ENCODE data around the gene LRRC38.

Gene LRRC38

GRCh38 chr1:13513063-13513894 is 524 bp downstream of the LRRC38 start:
- no peak overlapping the region for H3K14ac ChIP-seq (ENCODE audit: low read length in 2 of 2)
- no peaks in the 10 kb centered on the region for H3K79me1 ChIP-seq (replicated peaks; ENCODE audit: low read length, poor library complexity, severe bottlenecking)
- H2BK15ac ChIP-seq (ENCODE audit: low read depth, poor library complexity, severe bottlenecking) = no peak overlapping the region
- no peak overlapping the region for H2BK5ac ChIP-seq (ENCODE audit: low read depth, low read length, poor library complexity, severe bottlenecking)
- H2BK12ac ChIP-seq (ENCODE audit: low read length in 2 of 2) = no peak overlapping the region
- H2AFZ ChIP-seq (ENCODE audit: low read depth, low read length) = no peak overlapping the region
- no peak overlapping the region for H2AK5ac ChIP-seq (ENCODE audit: low read length, severe bottlenecking)
- H2BK120ac ChIP-seq (ENCODE audit: low read depth, low read length) = no peak overlapping the region
- H3K9me3 ChIP-seq (ENCODE audit: control insufficient read depth, low read length) = no peaks in the 10 kb centered on the region
- no peak overlapping the region for H4K8ac ChIP-seq (ENCODE audit: low read length)
- no peak overlapping the region for H3K4me2 ChIP-seq (ENCODE audit: low read length, poor library complexity, severe bottlenecking)
- no peaks in the 10 kb centered on the region for H3K4me1 ChIP-seq (ENCODE audit: control insufficient read depth, insufficient read depth, low read depth, low read length)
- H3K23ac ChIP-seq (ENCODE audit: low read length in 2 of 2) = no peak overlapping the region
- no peak overlapping the region for H3K9ac ChIP-seq (ENCODE audit: low read length)
- 14% methylated on average over 75 of the region's 98 CpGs for WGBS
- no peak for DNase-seq
- no peak overlapping the region for H3K4ac ChIP-seq (ENCODE audit: low read depth in 1 of 2, low read length in 2 of 2)
- no peak overlapping the region for H3K27ac ChIP-seq (ENCODE audit: low read length, poor library complexity, severe bottlenecking)
- no peak overlapping the region for H4K91ac ChIP-seq (ENCODE audit: low read length)
- H3K36me3 ChIP-seq (ENCODE audit: control insufficient read depth in 1 of 2, insufficient read depth in 2 of 2, low read depth in 1 of 2, low read length in 2 of 2) = no peaks in the 10 kb centered on the region
- H3K18ac ChIP-seq (ENCODE audit: low read depth in 1 of 2, low read length in 2 of 2) = no peak overlapping the region
- H3K27me3 ChIP-seq (ENCODE audit: control insufficient read depth in 1 of 2, insufficient read depth in 1 of 2, low read length in 2 of 2) = peaks cover 0 to 88% of the 10 kb centered on the region in 2 experiments
- peak overlapping the region in 1 of 2 experiments; percentile 29 for H3K4me3 ChIP-seq (ENCODE audit: insufficient read depth in 1 of 2, low read depth in 1 of 2, low read length in 2 of 2)

- Histone ChIP-seq H2BK5ac (ENCODE audit: low read depth, low read length, poor library complexity, severe bottlenecking) (no peak overlapping the region), H3K4ac (ENCODE audit: low read depth in 1 of 2, low read length in 2 of 2) (no peak overlapping the region), H3K23ac (ENCODE audit: low read length in 2 of 2) (no peak overlapping the region), H4K91ac (ENCODE audit: low read length) (no peak overlapping the region), H2AK5ac (ENCODE audit: low read length, severe bottlenecking) (no peak overlapping the region), H3K18ac (ENCODE audit: low read depth in 1 of 2, low read length in 2 of 2) (no peak overlapping the region), H3K4me2 (ENCODE audit: low read length, poor library complexity, severe bottlenecking) (no peak overlapping the region), H3K4me1 (ENCODE audit: control insufficient read depth, insufficient read depth, low read depth, low read length) (no peaks in the 10 kb centered on the region), H3K36me3 (ENCODE audit: control insufficient read depth in 1 of 2, insufficient read depth in 2 of 2, low read depth in 1 of 2, low read length in 2 of 2) (no peaks in the 10 kb centered on the region), H3K14ac (ENCODE audit: low read length in 2 of 2) (no peak overlapping the region), H4K8ac (ENCODE audit: low read length) (no peak overlapping the region), H2BK12ac (ENCODE audit: low read length in 2 of 2) (no peak overlapping the region), H3K27me3 (ENCODE audit: control insufficient read depth in 1 of 2, insufficient read depth in 1 of 2, low read length in 2 of 2) (peaks cover 0 to 82% of the 10 kb centered on the region in 2 experiments), H2BK15ac (ENCODE audit: low read depth, poor library complexity, severe bottlenecking) (no peak overlapping the region), H3K79me1 (replicated peaks; ENCODE audit: low read length, poor library complexity, severe bottlenecking) (no peaks in the 10 kb centered on the region), H3K9me3 (ENCODE audit: control insufficient read depth, low read length) (no peaks in the 10 kb centered on the region), H2BK120ac (ENCODE audit: low read depth, low read length) (no peak overlapping the region), H2AFZ (ENCODE audit: low read depth, low read length) (no peak overlapping the region), H3K4me3 (ENCODE audit: insufficient read depth in 1 of 2, low read depth in 1 of 2, low read length in 2 of 2) (no peak overlapping the region), H3K9ac (ENCODE audit: low read length) (no peak overlapping the region), H3K27ac (ENCODE audit: low read length, poor library complexity, severe bottlenecking) (no peak overlapping the region)
- WGBS = 52% methylated on average over 8 of the region's 10 CpGs
- DNase-seq = no peak
Measured at GRCh38 chr1:13512472-13512871, 1.3 kb downstream of the LRRC38 start.

- no peak overlapping the region for H2BK120ac ChIP-seq (ENCODE audit: low read depth, low read length)
- H2AK5ac ChIP-seq (ENCODE audit: low read length, severe bottlenecking) = no peak overlapping the region
- no peak overlapping the region for H2BK15ac ChIP-seq (ENCODE audit: low read depth, poor library complexity, severe bottlenecking)
- no peaks in the 10 kb centered on the region for H3K79me1 ChIP-seq (replicated peaks; ENCODE audit: low read length, poor library complexity, severe bottlenecking)
- no peaks in the 10 kb centered on the region for H3K4me1 ChIP-seq (ENCODE audit: control insufficient read depth, insufficient read depth, low read depth, low read length)
- H3K14ac ChIP-seq (ENCODE audit: low read length in 2 of 2) = no peak overlapping the region
- WGBS = 63% methylated on average over 6 of the region's 6 CpGs
- H3K4me2 ChIP-seq (ENCODE audit: low read length, poor library complexity, severe bottlenecking) = no peak overlapping the region
- H3K27me3 ChIP-seq (ENCODE audit: control insufficient read depth in 1 of 2, insufficient read depth in 1 of 2, low read length in 2 of 2) = peaks cover 0 to 78% of the 10 kb centered on the region in 2 experiments
- H3K36me3 ChIP-seq (ENCODE audit: control insufficient read depth in 1 of 2, insufficient read depth in 2 of 2, low read depth in 1 of 2, low read length in 2 of 2) = no peaks in the 10 kb centered on the region
- no peak overlapping the region for H3K27ac ChIP-seq (ENCODE audit: low read length, poor library complexity, severe bottlenecking)
- H3K23ac ChIP-seq (ENCODE audit: low read length in 2 of 2) = no peak overlapping the region
- no peaks in the 10 kb centered on the region for H3K9me3 ChIP-seq (ENCODE audit: control insufficient read depth, low read length)
- H4K91ac ChIP-seq (ENCODE audit: low read length) = no peak overlapping the region
- H3K4ac ChIP-seq (ENCODE audit: low read depth in 1 of 2, low read length in 2 of 2) = no peak overlapping the region
- DNase-seq = no peak
- no peak overlapping the region for H3K18ac ChIP-seq (ENCODE audit: low read depth in 1 of 2, low read length in 2 of 2)
- no peak overlapping the region for H2BK12ac ChIP-seq (ENCODE audit: low read length in 2 of 2)
- no peak overlapping the region for H2AFZ ChIP-seq (ENCODE audit: low read depth, low read length)
- H2BK5ac ChIP-seq (ENCODE audit: low read depth, low read length, poor library complexity, severe bottlenecking) = no peak overlapping the region
- H4K8ac ChIP-seq (ENCODE audit: low read length) = no peak overlapping the region
- H3K4me3 ChIP-seq (ENCODE audit: insufficient read depth in 1 of 2, low read depth in 1 of 2, low read length in 2 of 2) = no peak overlapping the region
- no peak overlapping the region for H3K9ac ChIP-seq (ENCODE audit: low read length)
Measured at GRCh38 chr1:13510499-13510898, 3.3 kb downstream of the LRRC38 start.

- Histone ChIP-seq H3K27me3 (ENCODE audit: control insufficient read depth in 1 of 2, insufficient read depth in 1 of 2, low read length in 2 of 2) (peaks cover 0 to 72% of the 10 kb centered on the region in 2 experiments), H2BK15ac (ENCODE audit: low read depth, poor library complexity, severe bottlenecking) (no peak overlapping the region), H2BK120ac (ENCODE audit: low read depth, low read length) (no peak overlapping the region), H3K9me3 (ENCODE audit: control insufficient read depth, low read length) (no peaks in the 10 kb centered on the region), H3K4ac (ENCODE audit: low read depth in 1 of 2, low read length in 2 of 2) (no peak overlapping the region), H3K18ac (ENCODE audit: low read depth in 1 of 2, low read length in 2 of 2) (no peak overlapping the region), H4K91ac (ENCODE audit: low read length) (no peak overlapping the region), H3K23ac (ENCODE audit: low read length in 2 of 2) (no peak overlapping the region), H2BK5ac (ENCODE audit: low read depth, low read length, poor library complexity, severe bottlenecking) (no peak overlapping the region), H3K4me2 (ENCODE audit: low read length, poor library complexity, severe bottlenecking) (no peak overlapping the region), H3K27ac (ENCODE audit: low read length, poor library complexity, severe bottlenecking) (no peak overlapping the region), H2BK12ac (ENCODE audit: low read length in 2 of 2) (no peak overlapping the region), H3K79me1 (replicated peaks; ENCODE audit: low read length, poor library complexity, severe bottlenecking) (no peaks in the 10 kb centered on the region), H3K4me1 (ENCODE audit: control insufficient read depth, insufficient read depth, low read depth, low read length) (no peaks in the 10 kb centered on the region), H3K4me3 (ENCODE audit: insufficient read depth in 1 of 2, low read depth in 1 of 2, low read length in 2 of 2) (no peak overlapping the region), H3K36me3 (ENCODE audit: control insufficient read depth in 1 of 2, insufficient read depth in 2 of 2, low read depth in 1 of 2, low read length in 2 of 2) (no peaks in the 10 kb centered on the region), H2AFZ (ENCODE audit: low read depth, low read length) (no peak overlapping the region), H3K14ac (ENCODE audit: low read length in 2 of 2) (no peak overlapping the region), H3K9ac (ENCODE audit: low read length) (no peak overlapping the region), H2AK5ac (ENCODE audit: low read length, severe bottlenecking) (no peak overlapping the region), H4K8ac (ENCODE audit: low read length) (no peak overlapping the region)
- no peak for DNase-seq
- WGBS = 74% methylated on average over 2 of the region's 4 CpGs
Measured at GRCh38 chr1:13507075-13507474, 6.7 kb downstream of the LRRC38 start.

Measured in mesenchymal stem cell (in vitro differentiated cells and primary cell).